HEK293T (cell line): ENCODE measurements around the gene IGLL1.

Experiments
- BHLHE40 ChIP-seq: fragments of 450-650 bp; IDR thresholded peaks from 2 replicates; pipeline ENCODE4 v1.6.1; 2016; ENCODE audit warnings: mild to moderate bottlenecking, moderate library complexity, borderline replicate concordance
- ELF4 ChIP-seq: fragments of 450-650 bp; IDR thresholded peaks from 2 replicates; pipeline ENCODE4 v1.6.1; 2017; ENCODE audit warnings: antibody characterized with exemption
- FOXA1 ChIP-seq: fragments of 450-650 bp; IDR thresholded peaks from 2 replicates; pipeline ENCODE4 v1.6.1; 2016; ENCODE audit warnings: mild to moderate bottlenecking
- FOXM1 ChIP-seq: fragments of 450-650 bp; IDR thresholded peaks from 2 replicates; pipeline ENCODE4 v1.6.1; 2017; ENCODE audit warnings: mild to moderate bottlenecking, borderline replicate concordance
- L3MBTL2 ChIP-seq: fragments of 450-650 bp; conservative IDR thresholded peaks from 2 replicates; pipeline ENCODE4 v1.6.1; 2016; ENCODE audit warnings: mild to moderate bottlenecking
- PKNOX1 ChIP-seq: fragments of 450-650 bp; IDR thresholded peaks from 2 replicates; pipeline ENCODE4 v1.6.1; 2016
- SP1 ChIP-seq: fragments of 450-650 bp; IDR thresholded peaks from 2 replicates; pipeline ENCODE4 v1.6.1; 2017
- TARDBP ChIP-seq: fragments of 450-650 bp; IDR thresholded peaks from 2 replicates; pipeline ENCODE4 v1.6.1; 2016
- ZNF384 ChIP-seq: fragments of 450-650 bp; IDR thresholded peaks from 2 replicates; pipeline ENCODE4 v1.6.1; 2016

- TF ChIP-seq SP1 (no peak), BHLHE40 (no peak), FOXM1 (no peak), TARDBP (no peak), FOXA1 (no peak), L3MBTL2 (no peak), ZNF384 (no peak), ELF4 (no peak), PKNOX1 (no peak)
Observed at GRCh38 chr22:23534201-23534850, 45.8 kb downstream of the IGLL1 start.
